Psoas muscle (tissue), 8 donors: ENCODE results near the gene URB1. TPM values are rescaled to one million over a fixed set of nuclear protein-coding genes. Genes with fewer than 3 reads are reported as not detected.

Source experiments
- ATAC-seq, 4 donors: fragments of 200-7000 bp; cut with Tn5 transposase; one replicate each; pipeline ENCODE4 v1.9.1; 2020; ENCODE audit warnings: moderate library complexity in 3 of 4, mild to moderate bottlenecking in 2 of 4
- DNase-seq, 2 donors: peaks; one replicate each; pipeline ENCODE4 v3.0.0-alpha.2; 2020
- H3K27ac ChIP-seq: fragments of 200-600 bp; one replicate; pipeline ENCODE4 v1.8.0; 2022
- H3K27me3 ChIP-seq, 3 donors: fragments of 200-600 bp in 1 of 3; one replicate each; pipeline versions ENCODE4 v1.6.1 to v1.8.0; 2013 to 2022; ENCODE audit warnings: low read length in 2 of 3, mild to moderate bottlenecking in 2 of 3, moderate library complexity in 1 of 3; ENCODE audit not compliant: insufficient read depth in 3 of 3
- H3K36me3 ChIP-seq, 2 donors: fragments of 200-600 bp in 1 of 2; one replicate each; pipeline versions ENCODE4 v1.6.1 to v1.8.0; 2013 to 2022; ENCODE audit warnings: low read depth in 1 of 2, mild to moderate bottlenecking in 1 of 2, moderate library complexity in 1 of 2; ENCODE audit not compliant: insufficient read depth in 1 of 2
- H3K4me1 ChIP-seq: fragments of 200-600 bp; one replicate; pipeline ENCODE4 v1.8.0; 2022
- H3K4me3 ChIP-seq: fragments of 200-600 bp; one replicate; pipeline ENCODE4 v1.8.0; 2022; ENCODE audit warnings: mild to moderate bottlenecking
- H3K9me3 ChIP-seq: fragments of 200-600 bp; one replicate; pipeline ENCODE4 v1.8.0; 2022
- WGBS, 3 donors: extraction: QIAGEN DNeasy Blood & Tissue Kit; methylation state at CpG; one replicate each; pipeline versions ENCODE4 v1.1.6 to v1.1.7; 2013; 5-methylcytosine and 5-hydroxymethylcytosine counted together
- intact Hi-C, 2 donors: fragments of 100-400 bp; cut with DNase I; formaldehyde crosslinking; loops; one replicate each; pipeline versions ENCODE4 v1.11.0 to v1.14.2; 2022
- polyA plus RNA-seq, 3 donors: library from polyadenylated mRNA; stranded (reverse); fragments of 200-250 nt; gene quantifications; one replicate each; pipeline ENCODE4 v1.2.3, GENCODE V29; 2013
- total RNA-seq, 4 donors: library from RNA; stranded (reverse); fragmentation: NEBNext Ultra II Directional in 2 of 4; extraction: Animal tissue kit (Norgen Biotek cat#: 25700) in 2 of 4; gene quantifications; one replicate each; pipeline versions ENCODE4 v1.2.1 to v1.2.4, GENCODE V29; 2021 to 2023
- TF ChIP-seq, protein P1 (sequence below): fragments of 200-600 bp; IDR thresholded peaks from one replicate; pipeline ENCODE4 v1.8.0; 2022; ENCODE audit warnings: antibody characterized with exemption
- donor health status: healthy with polysubstance abuse.
- donor health status: DM: no; HTN: no; CAD: no; lungs with moderate emphysema.
- donor health status: Bipolar disorder and iron deficiency.
- donor health status: healthy.
- donor health status: DM: yes; HTN: yes; CAD: no.
- donor health status: DM: no; HTN: no; CAD: no.
- donor health status: DM: no; HTN: no; CAD: no.
- donor health status: DM: yes; HTN: yes; CAD: no.

Gene URB1
- total and polyA plus RNA-seq, 7 donors = 4.8 to 19.8 (median 12.9) TPM

DNA sequence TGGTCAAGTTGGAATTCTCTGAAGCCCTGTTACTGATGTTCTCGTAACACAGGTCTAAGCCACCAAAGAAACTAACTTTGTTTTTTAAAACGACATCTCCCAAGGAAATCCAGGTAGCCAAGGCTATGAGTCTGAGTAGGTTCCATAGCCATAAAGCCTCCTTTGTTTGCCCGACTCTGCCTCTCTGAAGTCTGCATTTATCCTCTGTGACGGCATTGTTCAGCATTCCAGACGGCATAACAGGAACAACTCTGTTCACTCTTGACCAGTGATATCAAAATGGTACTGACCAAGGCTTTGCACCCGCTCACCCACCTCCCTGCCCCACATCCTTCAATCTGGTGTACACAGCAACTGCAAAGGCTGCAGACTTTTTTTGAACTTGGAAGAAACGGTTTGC lies 14.8 kb downstream of the URB1 start:
- H3K27ac ChIP-seq = peak overlapping the region; percentile 75
- TF ChIP-seq, protein P1, sequence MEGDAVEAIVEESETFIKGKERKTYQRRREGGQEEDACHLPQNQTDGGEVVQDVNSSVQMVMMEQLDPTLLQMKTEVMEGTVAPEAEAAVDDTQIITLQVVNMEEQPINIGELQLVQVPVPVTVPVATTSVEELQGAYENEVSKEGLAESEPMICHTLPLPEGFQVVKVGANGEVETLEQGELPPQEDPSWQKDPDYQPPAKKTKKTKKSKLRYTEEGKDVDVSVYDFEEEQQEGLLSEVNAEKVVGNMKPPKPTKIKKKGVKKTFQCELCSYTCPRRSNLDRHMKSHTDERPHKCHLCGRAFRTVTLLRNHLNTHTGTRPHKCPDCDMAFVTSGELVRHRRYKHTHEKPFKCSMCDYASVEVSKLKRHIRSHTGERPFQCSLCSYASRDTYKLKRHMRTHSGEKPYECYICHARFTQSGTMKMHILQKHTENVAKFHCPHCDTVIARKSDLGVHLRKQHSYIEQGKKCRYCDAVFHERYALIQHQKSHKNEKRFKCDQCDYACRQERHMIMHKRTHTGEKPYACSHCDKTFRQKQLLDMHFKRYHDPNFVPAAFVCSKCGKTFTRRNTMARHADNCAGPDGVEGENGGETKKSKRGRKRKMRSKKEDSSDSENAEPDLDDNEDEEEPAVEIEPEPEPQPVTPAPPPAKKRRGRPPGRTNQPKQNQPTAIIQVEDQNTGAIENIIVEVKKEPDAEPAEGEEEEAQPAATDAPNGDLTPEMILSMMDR = no peak
- 72 to 75% (median 74%) methylated on average over 7 of the region's 7 CpGs for WGBS, 3 donors

DNA sequence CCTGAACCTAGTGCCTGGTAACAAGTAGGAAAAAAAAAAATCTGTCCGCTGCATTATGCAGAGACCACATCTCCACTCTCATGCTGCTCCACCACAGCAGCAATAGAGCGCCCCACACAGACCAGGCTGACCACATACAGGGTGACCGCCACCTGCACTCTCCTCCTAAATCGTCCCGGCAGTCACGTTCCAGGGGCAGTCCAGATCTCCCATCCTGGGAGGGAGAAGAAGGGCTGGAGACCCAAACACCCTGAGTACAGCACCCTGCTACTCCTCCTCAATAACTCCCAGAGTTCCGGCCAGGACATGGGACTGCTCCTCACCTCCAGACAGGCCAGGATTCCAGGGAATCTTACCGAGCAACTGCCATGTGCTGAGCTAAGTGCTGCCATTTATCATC lies 15.3 kb downstream of the URB1 start:
- no peak for DNase-seq
- TF ChIP-seq, protein P1 = no peak
- intact Hi-C loops = no loop called here
- Histone ChIP-seq H3K36me3 (peaks cover 1 to 95% of the 10 kb centered on the region in 2 donors), H3K4me1 (peaks cover 9% of the 10 kb centered on the region), H3K27me3 (no peaks in the 10 kb centered on the region), H3K27ac (no peak overlapping the region), H3K4me3 (no peak overlapping the region), H3K9me3 (no peaks in the 10 kb centered on the region)
- no peak for ATAC-seq
- 91 to 92% (median 92%) methylated on average over 8 of the region's 8 CpGs for WGBS, 3 donors

More for the DNA sequence above, 14.8 kb downstream of the URB1 start:
- intact Hi-C loops = no loop called here
- DNase-seq = no peak
- no peaks in the 10 kb centered on the region for H3K9me3 ChIP-seq
- no peak for ATAC-seq
- peaks cover 9% of the 10 kb centered on the region for H3K4me1 ChIP-seq
- peaks cover 6 to 96% of the 10 kb centered on the region in 2 donors for H3K36me3 ChIP-seq
- no peaks in the 10 kb centered on the region for H3K27me3 ChIP-seq
- H3K4me3 ChIP-seq = no peak overlapping the region

DNA sequence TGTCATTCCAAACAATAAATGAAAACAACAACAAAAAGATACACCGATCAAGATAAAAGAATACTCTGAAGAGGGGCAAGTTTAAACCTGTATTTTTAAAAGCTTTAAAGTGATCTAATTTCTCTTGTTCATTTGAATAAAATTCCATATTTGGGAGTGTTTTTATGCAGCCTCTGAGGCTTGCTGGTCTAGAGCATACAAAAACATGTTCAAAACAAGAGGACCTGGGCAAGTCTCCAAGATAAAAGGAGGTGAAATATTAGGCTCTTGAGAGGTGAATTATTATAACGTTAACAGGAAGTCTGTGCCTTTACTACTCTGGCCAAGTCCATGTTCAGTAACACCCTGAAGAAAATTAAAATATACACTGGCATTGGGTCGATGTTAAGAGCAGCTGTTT lies 20.1 kb downstream of the URB1 start:
- H3K9me3 ChIP-seq = no peaks in the 10 kb centered on the region
- DNase-seq (no peak), ATAC-seq (peak in 1 of 4 donors; percentile 42)
- 38 to 44% (median 42%) methylated on average over 3 of the region's 3 CpGs for WGBS, 3 donors
- no peak overlapping the region for H3K4me3 ChIP-seq
- TF ChIP-seq, protein P1 = no peak
- H3K27ac ChIP-seq = no peak overlapping the region
- intact Hi-C loops = no loop called here
- H3K36me3 ChIP-seq = peaks cover 10 to 97% of the 10 kb centered on the region in 2 donors
- no peaks in the 10 kb centered on the region for H3K27me3 ChIP-seq
- no peaks in the 10 kb centered on the region for H3K4me1 ChIP-seq

- H3K27ac ChIP-seq = peak overlapping the region; percentile 13
- ATAC-seq = peak in 3 of 4 donors; percentile 35 to 60 (median 51)
- no peak overlapping the region for H3K4me3 ChIP-seq
- DNase-seq = no peak
- 65 to 75% (median 71%) methylated on average over 6 of the region's 6 CpGs for WGBS, 3 donors
- intact Hi-C loops = no loop called here
- no peaks in the 10 kb centered on the region for H3K9me3 ChIP-seq
- H3K27me3 ChIP-seq = no peaks in the 10 kb centered on the region
- TF ChIP-seq, protein P1 = no peak
- H3K36me3 ChIP-seq = peaks cover 14 to 97% of the 10 kb centered on the region in 2 donors
- no peaks in the 10 kb centered on the region for H3K4me1 ChIP-seq
Measured at GRCh38 chr21:32371913-32372314, 20.9 kb downstream of the URB1 start.
